Measurements from ENCODE around the gene ACSL1. TPM values are rescaled to one million over a fixed set of nuclear protein-coding genes. Genes with fewer than 3 reads are reported as not detected.

Gene ACSL1
- total RNA-seq, 1 donor = 57.5 TPM

DNA sequence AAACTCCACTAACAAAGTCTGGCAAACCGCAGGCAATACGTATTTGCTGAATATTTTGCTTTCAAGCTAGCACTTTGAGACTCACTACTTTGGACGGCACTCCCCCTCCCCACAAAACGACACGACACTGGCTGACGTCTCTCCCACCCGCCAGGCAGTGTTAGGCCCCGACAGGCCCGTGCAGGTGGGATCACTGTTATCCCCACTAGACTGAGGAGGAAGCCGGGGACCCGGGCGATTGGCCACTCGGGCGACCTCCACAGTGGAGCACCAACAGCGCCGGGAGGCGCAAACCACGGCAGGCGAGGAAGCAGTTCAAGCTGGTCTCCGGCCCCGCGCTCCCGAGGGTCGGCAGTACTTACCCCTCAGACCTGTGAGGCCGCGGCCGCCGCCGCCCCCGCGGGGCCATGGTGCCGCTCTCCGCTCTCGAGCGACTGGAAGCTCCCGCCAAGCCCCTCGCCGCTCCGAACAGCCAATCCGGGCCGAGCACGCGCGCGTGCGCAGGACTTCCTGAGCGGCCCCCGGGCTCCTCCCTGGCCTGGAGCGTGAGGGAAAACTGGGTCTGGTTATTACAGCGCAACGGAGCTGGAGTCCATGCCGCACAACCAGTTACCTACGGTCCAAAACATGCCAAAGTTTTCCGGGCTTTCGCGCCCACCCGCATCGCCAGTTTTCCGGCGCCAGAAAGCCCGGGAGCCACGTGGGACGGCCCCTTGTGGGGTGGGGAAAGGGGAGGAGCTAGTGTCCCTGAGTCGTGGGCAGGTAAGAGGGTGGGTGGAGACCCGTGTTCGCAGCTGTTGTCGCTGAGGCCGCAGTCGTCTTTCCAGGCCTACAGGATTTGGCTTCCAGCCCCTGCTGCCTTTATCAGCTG lies 91.9 kb downstream of the ACSL1 start, which contains the start of gene CENPU:
CENPU (minus strand) TSS at position 443 of the 871 bp plus-strand sequence; CDS start at position 409, 34 bp downstream.
- Histone ChIP-seq H3K4me1 (ENCODE audit: insufficient read depth, low read length) (peaks cover 25% of the 10 kb centered on the region), H3K4me2 (ENCODE audit: insufficient read depth, low read length) (peak within 1 kb of the TSS; percentile 98), H3K27me3 (ENCODE audit: insufficient read depth, low read length) (no peaks in the 10 kb centered on the region), H3K4me3 (ENCODE audit: insufficient read depth, low read length) (peak within 1 kb of the TSS; percentile 88), H3K36me3 (ENCODE audit: insufficient read depth, low read length) (no peaks in the 10 kb centered on the region), H3K79me2 (ENCODE audit: insufficient read depth, low read length) (peaks cover 33% of the 10 kb centered on the region), H4K20me1 (ENCODE audit: insufficient read depth, low read length) (no peaks in the 10 kb centered on the region), H3K27ac (ENCODE audit: low read depth, low read length) (peak within 1 kb of the TSS; percentile 65), H3K9me3 (ENCODE audit: low read depth, low read length) (no peaks in the 10 kb centered on the region), H2AFZ (ENCODE audit: low read length) (peak within 1 kb of the TSS; percentile 98)
- peak; percentile 99 for DNase-seq (ENCODE audit: insufficient read length, low spot score, missing footprints)
- TF ChIP-seq CTCF (IDR thresholded peaks at IDR 0.05; ENCODE audit: extremely low read depth, low read depth, low read length) = no peak

- H3K9me3 ChIP-seq (ENCODE audit: low read depth, low read length) = no peaks in the 10 kb centered on the region
- no peaks in the 10 kb centered on the region for H3K36me3 ChIP-seq (ENCODE audit: insufficient read depth, low read length)
- H3K27me3 ChIP-seq (ENCODE audit: insufficient read depth, low read length) = no peaks in the 10 kb centered on the region
- peaks cover 25% of the 10 kb centered on the region for H3K4me1 ChIP-seq (ENCODE audit: insufficient read depth, low read length)
- H3K4me3 ChIP-seq (ENCODE audit: insufficient read depth, low read length) = peak overlapping the region; percentile 88
- H4K20me1 ChIP-seq (ENCODE audit: insufficient read depth, low read length) = no peaks in the 10 kb centered on the region
- H3K27ac ChIP-seq (ENCODE audit: low read depth, low read length) = peak overlapping the region; percentile 36
- peaks cover 39% of the 10 kb centered on the region for H3K79me2 ChIP-seq (ENCODE audit: insufficient read depth, low read length)
- H3K4me2 ChIP-seq (ENCODE audit: insufficient read depth, low read length) = peak overlapping the region; percentile 98
- peak overlapping the region; percentile 96 for H2AFZ ChIP-seq (ENCODE audit: low read length)
- DNase-seq (ENCODE audit: insufficient read length, low spot score, missing footprints) = no peak
- no peak for TF ChIP-seq CTCF (IDR thresholded peaks at IDR 0.05; ENCODE audit: extremely low read depth, low read depth, low read length)
These were observed 93.6 kb downstream of the ACSL1 start for GRCh38 chr4:184732126-184732525.

DNA sequence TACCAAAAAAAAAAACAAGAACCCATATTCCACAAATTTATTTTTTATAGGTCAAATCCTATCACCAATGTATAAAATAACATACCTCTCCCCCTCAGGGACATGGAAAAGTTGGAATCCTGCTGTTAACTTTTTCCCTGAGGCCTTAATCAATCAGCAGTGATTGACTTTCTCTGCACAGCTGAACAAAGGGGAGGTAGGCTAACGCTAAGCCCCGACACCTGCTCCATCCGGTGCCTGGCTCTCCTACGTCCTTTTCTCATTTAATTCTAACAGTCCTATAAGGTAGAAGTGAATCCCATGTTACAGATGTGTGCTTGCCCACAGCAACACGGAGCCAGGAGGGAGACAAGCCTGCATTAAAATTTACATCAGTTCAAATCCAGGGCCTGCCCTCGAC lies 94.7 kb downstream of the ACSL1 start:
- Histone ChIP-seq H3K4me2 (ENCODE audit: insufficient read depth, low read length) (no peak overlapping the region), H3K4me1 (ENCODE audit: insufficient read depth, low read length) (peaks cover 25% of the 10 kb centered on the region), H2AFZ (ENCODE audit: low read length) (peak overlapping the region; percentile 43), H3K27me3 (ENCODE audit: insufficient read depth, low read length) (no peaks in the 10 kb centered on the region), H4K20me1 (ENCODE audit: insufficient read depth, low read length) (no peaks in the 10 kb centered on the region), H3K9me3 (ENCODE audit: low read depth, low read length) (no peaks in the 10 kb centered on the region), H3K36me3 (ENCODE audit: insufficient read depth, low read length) (no peaks in the 10 kb centered on the region), H3K27ac (ENCODE audit: low read depth, low read length) (no peak overlapping the region), H3K4me3 (ENCODE audit: insufficient read depth, low read length) (no peak overlapping the region), H3K79me2 (ENCODE audit: insufficient read depth, low read length) (peaks cover 39% of the 10 kb centered on the region)
- DNase-seq (ENCODE audit: insufficient read length, low spot score, missing footprints) = no peak
- TF ChIP-seq CTCF (IDR thresholded peaks at IDR 0.05; ENCODE audit: extremely low read depth, low read depth, low read length) = no peak

DNA sequence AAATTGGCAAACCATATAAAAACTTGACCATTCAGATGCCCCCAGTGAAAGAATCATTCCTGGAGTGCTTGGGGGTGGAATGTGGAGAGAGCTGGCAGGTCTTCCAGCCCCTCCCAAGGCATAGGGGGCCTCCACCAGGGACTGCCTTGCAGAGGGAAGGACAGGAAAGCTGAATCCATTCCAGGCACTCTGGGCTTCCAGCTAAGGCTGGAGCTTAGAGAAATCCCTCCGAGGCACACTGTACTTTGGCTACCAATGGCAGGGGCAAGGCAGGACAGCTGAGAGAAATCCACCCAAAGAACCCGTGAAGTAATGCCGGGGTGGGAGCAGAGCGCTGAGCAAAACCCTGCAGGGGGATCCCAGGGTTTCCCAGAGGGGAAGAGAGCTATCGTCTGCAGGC lies 95.8 kb downstream of the ACSL1 start:
- no peak overlapping the region for H3K4me2 ChIP-seq (ENCODE audit: insufficient read depth, low read length)
- no peak for TF ChIP-seq CTCF (IDR thresholded peaks at IDR 0.05; ENCODE audit: extremely low read depth, low read depth, low read length)
- H3K79me2 ChIP-seq (ENCODE audit: insufficient read depth, low read length) = peaks cover 39% of the 10 kb centered on the region
- no peak overlapping the region for H3K4me3 ChIP-seq (ENCODE audit: insufficient read depth, low read length)
- peaks cover 25% of the 10 kb centered on the region for H3K4me1 ChIP-seq (ENCODE audit: insufficient read depth, low read length)
- no peaks in the 10 kb centered on the region for H3K9me3 ChIP-seq (ENCODE audit: low read depth, low read length)
- no peaks in the 10 kb centered on the region for H4K20me1 ChIP-seq (ENCODE audit: insufficient read depth, low read length)
- peak overlapping the region; percentile 59 for H3K27ac ChIP-seq (ENCODE audit: low read depth, low read length)
- H2AFZ ChIP-seq (ENCODE audit: low read length) = peak overlapping the region; percentile 89
- DNase-seq (ENCODE audit: insufficient read length, low spot score, missing footprints) = no peak
- H3K27me3 ChIP-seq (ENCODE audit: insufficient read depth, low read length) = no peaks in the 10 kb centered on the region
- no peaks in the 10 kb centered on the region for H3K36me3 ChIP-seq (ENCODE audit: insufficient read depth, low read length)
